Measurements from ENCODE around the gene SEMA3E.
"Not testable (repeated sequence)": the region's sequence is repeated elsewhere in the genome, so short reads cannot be mapped to it uniquely, and the experiment has no call there.

The SEMA3E gene

GRCh38 chr7:83648464-83649241 lies at the start of gene SEMA3E:
Gene SEMA3E, minus strand, starts transcription at chr7:83649139.
- in situ Hi-C loops (cut with MboI; ENCODE audit: low pct_unique_long_range_greater_than_20kb, low sequenced_read_pairs), result no loop called here
- peak; percentile 11 for DNase-seq

GRCh38 chr7:83697804-83698530 lies 49.0 kb upstream of the SEMA3E start:
- no peak for DNase-seq
- in situ Hi-C loops (cut with MboI; ENCODE audit: low pct_unique_long_range_greater_than_20kb, low sequenced_read_pairs), result no loop called here

- in situ Hi-C loops (cut with MboI; ENCODE audit: low pct_unique_long_range_greater_than_20kb, low sequenced_read_pairs), result no loop called here
- DNase-seq, result no peak
These were observed 47.2 kb upstream of the SEMA3E start for GRCh38 chr7:83696101-83696500.

- in situ Hi-C loops (cut with MboI; ENCODE audit: low pct_unique_long_range_greater_than_20kb, low sequenced_read_pairs), result no loop called here
- DNase-seq, result no peak
These were observed 46.4 kb upstream of the SEMA3E start for GRCh38 chr7:83695128-83695960.

GRCh38 chr7:83693256-83693655 lies 44.3 kb upstream of the SEMA3E start:
- no peak for DNase-seq

GRCh38 chr7:83691095-83691494 lies 42.2 kb upstream of the SEMA3E start:
- in situ Hi-C loops (cut with MboI; ENCODE audit: low pct_unique_long_range_greater_than_20kb, low sequenced_read_pairs), result no loop called here
- DNase-seq, result no peak

More at GRCh38 chr7:83693256-83693655, 44.3 kb upstream of the SEMA3E start:
- in situ Hi-C loops (cut with MboI; ENCODE audit: low pct_unique_long_range_greater_than_20kb, low sequenced_read_pairs), result no loop called here

- in situ Hi-C loops (cut with MboI; ENCODE audit: low pct_unique_long_range_greater_than_20kb, low sequenced_read_pairs), result no loop called here
- no peak for DNase-seq
These were observed 40.9 kb upstream of the SEMA3E start for GRCh38 chr7:83689855-83690254.

GRCh38 chr7:83686416-83686815 lies 37.5 kb upstream of the SEMA3E start:
- in situ Hi-C loops (cut with MboI; ENCODE audit: low pct_unique_long_range_greater_than_20kb, low sequenced_read_pairs), result no loop called here

GRCh38 chr7:83684928-83685327 lies 36.0 kb upstream of the SEMA3E start:
- in situ Hi-C loops (cut with MboI; ENCODE audit: low pct_unique_long_range_greater_than_20kb, low sequenced_read_pairs), result no loop called here
- DNase-seq, result no peak

More at GRCh38 chr7:83686416-83686815, 37.5 kb upstream of the SEMA3E start:
- DNase-seq, result no peak

- DNase-seq, result no peak
- in situ Hi-C loops (cut with MboI; ENCODE audit: low pct_unique_long_range_greater_than_20kb, low sequenced_read_pairs), result no loop called here
These were observed 32.4 kb upstream of the SEMA3E start for GRCh38 chr7:83681200-83681778.

- no peak for DNase-seq
- in situ Hi-C loops (cut with MboI; ENCODE audit: low pct_unique_long_range_greater_than_20kb, low sequenced_read_pairs), result no loop called here
These were observed 28.4 kb upstream of the SEMA3E start for GRCh38 chr7:83677180-83677866.

- DNase-seq; in situ Hi-C loops (cut with MboI; ENCODE audit: low pct_unique_long_range_greater_than_20kb, low sequenced_read_pairs): not testable (repeated sequence)
These were observed 24.4 kb upstream of the SEMA3E start for GRCh38 chr7:83673291-83673690.

GRCh38 chr7:83672157-83672556 lies 23.2 kb upstream of the SEMA3E start:
- no peak for DNase-seq
- in situ Hi-C loops (cut with MboI; ENCODE audit: low pct_unique_long_range_greater_than_20kb, low sequenced_read_pairs), result no loop called here

- in situ Hi-C loops (cut with MboI; ENCODE audit: low pct_unique_long_range_greater_than_20kb, low sequenced_read_pairs), result no loop called here
- DNase-seq, result no peak
These were observed 14.2 kb upstream of the SEMA3E start for GRCh38 chr7:83663131-83663530.

GRCh38 chr7:83658126-83658525 lies 9.2 kb upstream of the SEMA3E start:
- in situ Hi-C loops (cut with MboI; ENCODE audit: low pct_unique_long_range_greater_than_20kb, low sequenced_read_pairs), result no loop called here
- DNase-seq, result no peak

- in situ Hi-C loops (cut with MboI; ENCODE audit: low pct_unique_long_range_greater_than_20kb, low sequenced_read_pairs), result no loop called here
- peak; percentile 36 for DNase-seq
These were observed 7.1 kb upstream of the SEMA3E start for GRCh38 chr7:83655951-83656556.

- in situ Hi-C loops (cut with MboI; ENCODE audit: low pct_unique_long_range_greater_than_20kb, low sequenced_read_pairs), result no loop called here
These were observed 3.5 kb upstream of the SEMA3E start for GRCh38 chr7:83652481-83652880.

GRCh38 chr7:83649701-83650100 lies 762 bp upstream of the SEMA3E start:
- in situ Hi-C loops (cut with MboI; ENCODE audit: low pct_unique_long_range_greater_than_20kb, low sequenced_read_pairs), result no loop called here

More at GRCh38 chr7:83652481-83652880, 3.5 kb upstream of the SEMA3E start:
- no peak for DNase-seq

More at GRCh38 chr7:83649701-83650100, 762 bp upstream of the SEMA3E start:
- DNase-seq, result no peak

Data from KBM-7 (cell line).